CD4-positive, alpha-beta memory T cell (primary cell): ENCODE measurements around the gene EFCAB11. TPM values are rescaled to one million over a fixed set of nuclear protein-coding genes. Genes with fewer than 3 reads are reported as not detected.

Source experiments
- CTCF ChIA-PET: fragments of 350-600 bp; sonication (Branson Sonifier 250); formaldehyde crosslinking; loops from one replicate; lab custom pipeline; 2021; ENCODE audit warnings: inconsistent platforms; ENCODE audit not compliant: partially characterized antibody; lab: Charles Lee
- POLR2A ChIA-PET: fragments of 350-600 bp; sonication (Branson Sonifier 250); formaldehyde crosslinking; loops from one replicate; lab custom pipeline; 2021; ENCODE audit not compliant: partially characterized antibody; lab: Charles Lee
- DNase-seq, 5 donors: peaks; one replicate each; pipeline versions ENCODE4 v3.0.0 to v3.0.0-alpha.2; 2020 to 2022; ENCODE audit warnings: mixed read lengths in 1 of 5
- H3K27ac ChIP-seq: one replicate; pipeline ENCODE4 v1.7.0; 2013; ENCODE audit warnings: low read depth, low read length
- H3K27me3 ChIP-seq: 2 replicates; pipeline ENCODE4 v1.7.0; 2013; ENCODE audit warnings: mild to moderate bottlenecking, low read length, moderate library complexity; ENCODE audit not compliant: insufficient read depth
- H3K36me3 ChIP-seq: 2 replicates; pipeline ENCODE4 v1.7.0; 2013; ENCODE audit warnings: mild to moderate bottlenecking, low read length, moderate library complexity; ENCODE audit not compliant: insufficient read depth
- H3K4me1 ChIP-seq: 2 replicates; pipeline ENCODE4 v1.7.0; 2013; ENCODE audit warnings: mild to moderate bottlenecking, low read length, moderate library complexity; ENCODE audit not compliant: insufficient read depth
- H3K4me3 ChIP-seq, 2 donors: one replicate each; pipeline ENCODE4 v1.7.0; 2013; ENCODE audit warnings: low read length in 2 of 2, mild to moderate bottlenecking in 1 of 2
- H3K9me3 ChIP-seq, 2 donors: one replicate each; pipeline ENCODE4 v1.7.0; 2013; ENCODE audit warnings: low read length in 2 of 2, control low read depth in 1 of 2; ENCODE audit not compliant: control insufficient read depth in 1 of 2
- H3K27ac Mint-ChIP-seq, 7 donors: one replicate each; pipeline ENCODE4 v1.8.0; 2020 to 2021; ENCODE audit warnings: mixed read lengths in 7 of 7, mild to moderate bottlenecking in 6 of 7, inconsistent platforms in 3 of 7, moderate library complexity in 3 of 7
- H3K27me3 Mint-ChIP-seq, 2 donors: one replicate each; pipeline ENCODE4 v1.8.0; 2020 to 2021; ENCODE audit warnings: mixed read lengths in 2 of 2
- H3K36me3 Mint-ChIP-seq, 2 donors: one replicate each; pipeline ENCODE4 v1.8.0; 2020 to 2021; ENCODE audit warnings: mixed read lengths in 2 of 2, inconsistent platforms in 1 of 2, mild to moderate bottlenecking in 1 of 2
- H3K4me1 Mint-ChIP-seq, 4 donors: one replicate each; pipeline ENCODE4 v1.8.0; 2020 to 2021; ENCODE audit warnings: mixed read lengths in 4 of 4, mild to moderate bottlenecking in 1 of 4
- H3K4me3 Mint-ChIP-seq, 8 donors: one replicate each; pipeline ENCODE4 v1.8.0; 2020 to 2021; ENCODE audit warnings: mixed read lengths in 8 of 8, mild to moderate bottlenecking in 7 of 8, moderate library complexity in 6 of 8, inconsistent platforms in 3 of 8
- H3K9me3 Mint-ChIP-seq, 8 donors: one replicate each; pipeline ENCODE4 v1.8.0; 2020 to 2021; ENCODE audit warnings: mixed read lengths in 8 of 8, mild to moderate bottlenecking in 5 of 8, inconsistent platforms in 3 of 8, moderate library complexity in 1 of 8
- intact Hi-C: fragments of 100-400 bp; cut with micrococcal nuclease; formaldehyde crosslinking; loops from one replicate; pipeline ENCODE4 v1.15.1; 2023
- polyA plus RNA-seq, 2 donors: library from polyadenylated mRNA; unstranded; fragments of 300-500 nt; fragmentation: Illumina TruSeq; gene quantifications; one replicate each; pipeline ENCODE4 v1.2.3, GENCODE V29; 2021
- total RNA-seq, 2 experiments: library from RNA; stranded (reverse); gene quantifications; one replicate each; pipeline ENCODE4 v1.2.3, GENCODE V29; 2021

EFCAB11 gene
- total and polyA plus RNA-seq, 4 experiments from 2014 or later: 0.36 to 2.6 (median 1.9) TPM

GRCh38 chr14:89924268-89924667 is 30.3 kb downstream of the EFCAB11 start:
- no peaks in the 10 kb centered on the region for H3K36me3 Mint-ChIP-seq

GRCh38 chr14:89922031-89922907 is 32.3 kb downstream of the EFCAB11 start:
- no peaks in the 10 kb centered on the region for H3K27me3 ChIP-seq
- no peaks in the 10 kb centered on the region for H3K9me3 ChIP-seq
- Mint-ChIP-seq H3K4me3 (no peak overlapping the region), H3K36me3 (no peaks in the 10 kb centered on the region), H3K27ac (peak overlapping the region in 1 of 7 donors; percentile 21), H3K9me3 (no peaks in the 10 kb centered on the region), H3K27me3 (no peaks in the 10 kb centered on the region), H3K4me1 (no peaks in the 10 kb centered on the region)
- no peaks in the 10 kb centered on the region for H3K4me1 ChIP-seq
- POLR2A ChIA-PET: no interaction called here
- intact Hi-C loops: no loop called here
- DNase-seq: no peak
- H3K27ac ChIP-seq: no peak overlapping the region
- no peak overlapping the region for H3K4me3 ChIP-seq
- H3K36me3 ChIP-seq: no peaks in the 10 kb centered on the region
- CTCF ChIA-PET: interaction anchor here (1.0 to 4.3 kb wide), 2 partner anchors 745 to 894 kb away, joined by 6 to 21 read pairs; no protein-coding TSS in a partner anchor

More at GRCh38 chr14:89924268-89924667, 30.3 kb downstream of the EFCAB11 start:
- no peak overlapping the region for H3K27ac ChIP-seq
- no peak overlapping the region for H3K4me3 ChIP-seq
- Mint-ChIP-seq H3K9me3 (no peaks in the 10 kb centered on the region), H3K27ac (no peak overlapping the region), H3K4me3 (no peak overlapping the region), H3K4me1 (no peaks in the 10 kb centered on the region), H3K27me3 (no peaks in the 10 kb centered on the region)
- no peak for DNase-seq
- CTCF ChIA-PET: interaction anchor here (1.4 kb wide), 1 partner anchor 14 kb away, joined by 3 read pairs; no protein-coding TSS in a partner anchor
- H3K36me3 ChIP-seq: no peaks in the 10 kb centered on the region
- POLR2A ChIA-PET: no interaction called here
- H3K27me3 ChIP-seq: no peaks in the 10 kb centered on the region
- H3K4me1 ChIP-seq: no peaks in the 10 kb centered on the region
- intact Hi-C loops: no loop called here
- no peaks in the 10 kb centered on the region for H3K9me3 ChIP-seq

DNA sequence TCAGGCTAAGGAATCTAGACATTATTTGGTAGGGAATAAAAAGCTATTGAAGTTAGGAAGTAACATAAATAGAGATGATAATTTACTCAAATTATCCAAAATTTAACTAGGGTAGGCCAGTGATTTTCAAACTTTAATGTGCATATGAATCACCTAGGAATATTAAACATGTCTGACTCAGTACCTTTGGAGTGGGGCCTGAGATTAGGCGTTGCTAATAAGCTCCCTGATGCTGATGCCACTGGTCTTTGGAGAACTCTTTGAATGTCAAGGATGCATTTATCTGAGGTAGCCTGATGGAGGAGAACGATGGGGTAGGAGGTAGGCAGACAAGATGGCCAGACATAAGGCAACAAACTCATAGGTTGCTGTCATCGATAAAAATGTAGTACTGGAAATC is 33.2 kb downstream of the EFCAB11 start:
- no peaks in the 10 kb centered on the region for H3K4me1 ChIP-seq
- H3K9me3 Mint-ChIP-seq: no peaks in the 10 kb centered on the region
- no peaks in the 10 kb centered on the region for H3K27me3 ChIP-seq
- H3K36me3 Mint-ChIP-seq: no peaks in the 10 kb centered on the region
- DNase-seq: no peak
- H3K4me1 Mint-ChIP-seq: no peaks in the 10 kb centered on the region
- H3K27ac ChIP-seq: no peak overlapping the region
- ChIA-PET CTCF (interaction anchor here (4.3 kb wide), 1 partner anchor 894 kb away, joined by 21 read pairs; no protein-coding TSS in a partner anchor), POLR2A (no interaction called here)
- H3K27ac Mint-ChIP-seq: no peak overlapping the region
- H3K4me3 ChIP-seq: no peak overlapping the region
- H3K4me3 Mint-ChIP-seq: no peak overlapping the region
- intact Hi-C loops: no loop called here
- no peaks in the 10 kb centered on the region for H3K9me3 ChIP-seq
- H3K36me3 ChIP-seq: no peaks in the 10 kb centered on the region
- H3K27me3 Mint-ChIP-seq: peaks cover 0 to 1% of the 10 kb centered on the region in 2 donors

DNA sequence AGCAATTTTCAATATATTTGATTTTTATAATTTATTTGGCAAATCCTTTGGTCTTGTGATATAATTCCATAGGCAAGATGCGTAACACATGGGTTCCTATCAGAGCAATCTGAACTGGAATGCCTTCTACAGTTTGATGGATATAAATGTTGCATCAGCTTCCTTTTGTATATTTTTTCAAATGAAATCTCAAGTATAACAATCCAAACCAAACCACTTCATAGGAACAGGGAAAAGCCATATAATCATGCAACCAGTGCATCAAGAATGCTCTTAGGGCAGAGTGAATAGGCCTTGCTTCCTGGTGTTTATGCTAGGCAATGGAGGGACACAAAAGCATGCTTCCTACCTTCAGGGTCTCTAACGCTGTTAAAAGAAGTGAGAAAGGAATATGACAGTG is 34.5 kb downstream of the EFCAB11 start:
- Mint-ChIP-seq H3K27ac (no peak overlapping the region), H3K4me1 (peaks cover 0 to 3% (median 2%) of the 10 kb centered on the region in 4 donors), H3K4me3 (no peak overlapping the region), H3K9me3 (no peaks in the 10 kb centered on the region), H3K27me3 (peaks cover 0 to 1% of the 10 kb centered on the region in 2 donors), H3K36me3 (no peaks in the 10 kb centered on the region)
- Histone ChIP-seq H3K27ac (no peak overlapping the region), H3K9me3 (no peaks in the 10 kb centered on the region), H3K36me3 (no peaks in the 10 kb centered on the region), H3K27me3 (no peaks in the 10 kb centered on the region), H3K4me1 (peaks cover 2% of the 10 kb centered on the region), H3K4me3 (no peak overlapping the region)
- CTCF ChIA-PET: interaction anchor here (4.3 kb wide), 1 partner anchor 892 kb away, joined by 21 read pairs; no protein-coding TSS in a partner anchor
- intact Hi-C loops: no loop called here
- DNase-seq: no peak
- POLR2A ChIA-PET: no interaction called here

DNA sequence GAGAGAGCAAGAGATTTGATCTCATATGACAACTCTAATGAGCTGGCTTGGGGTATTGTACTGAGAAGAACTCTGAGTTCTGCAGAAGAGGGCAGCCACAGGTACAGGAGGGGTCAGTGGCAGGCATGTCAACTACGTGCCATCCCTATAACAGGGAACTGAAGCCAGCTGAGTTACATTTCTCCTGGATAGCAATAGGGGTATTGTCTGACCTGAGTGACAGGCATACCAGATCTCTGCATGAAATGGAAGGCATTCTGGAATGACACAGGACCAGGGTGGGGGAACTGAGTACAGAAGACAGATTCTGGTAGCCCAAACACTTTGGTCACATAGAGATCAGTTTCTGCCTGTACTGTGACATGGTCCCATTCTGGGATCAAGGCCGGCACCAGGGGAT is 35.8 kb downstream of the EFCAB11 start:
- no peaks in the 10 kb centered on the region for H3K9me3 ChIP-seq
- peaks cover 4% of the 10 kb centered on the region for H3K4me1 ChIP-seq
- no peaks in the 10 kb centered on the region for H3K36me3 ChIP-seq
- H3K4me3 Mint-ChIP-seq: peak overlapping the region in 1 of 8 donors; percentile 38
- H3K4me1 Mint-ChIP-seq: peaks cover 0 to 4% (median 3%) of the 10 kb centered on the region in 4 donors
- H3K9me3 Mint-ChIP-seq: no peaks in the 10 kb centered on the region
- DNase-seq: no peak
- H3K27ac ChIP-seq: no peak overlapping the region
- H3K36me3 Mint-ChIP-seq: no peaks in the 10 kb centered on the region
- no peaks in the 10 kb centered on the region for H3K27me3 ChIP-seq
- H3K27me3 Mint-ChIP-seq: peaks cover 0 to 3% of the 10 kb centered on the region in 2 donors
- POLR2A ChIA-PET: no interaction called here
- H3K4me3 ChIP-seq: no peak overlapping the region
- peak overlapping the region in 1 of 7 donors; percentile 21 for H3K27ac Mint-ChIP-seq
- intact Hi-C loops: no loop called here
- CTCF ChIA-PET: no interaction called here

DNA sequence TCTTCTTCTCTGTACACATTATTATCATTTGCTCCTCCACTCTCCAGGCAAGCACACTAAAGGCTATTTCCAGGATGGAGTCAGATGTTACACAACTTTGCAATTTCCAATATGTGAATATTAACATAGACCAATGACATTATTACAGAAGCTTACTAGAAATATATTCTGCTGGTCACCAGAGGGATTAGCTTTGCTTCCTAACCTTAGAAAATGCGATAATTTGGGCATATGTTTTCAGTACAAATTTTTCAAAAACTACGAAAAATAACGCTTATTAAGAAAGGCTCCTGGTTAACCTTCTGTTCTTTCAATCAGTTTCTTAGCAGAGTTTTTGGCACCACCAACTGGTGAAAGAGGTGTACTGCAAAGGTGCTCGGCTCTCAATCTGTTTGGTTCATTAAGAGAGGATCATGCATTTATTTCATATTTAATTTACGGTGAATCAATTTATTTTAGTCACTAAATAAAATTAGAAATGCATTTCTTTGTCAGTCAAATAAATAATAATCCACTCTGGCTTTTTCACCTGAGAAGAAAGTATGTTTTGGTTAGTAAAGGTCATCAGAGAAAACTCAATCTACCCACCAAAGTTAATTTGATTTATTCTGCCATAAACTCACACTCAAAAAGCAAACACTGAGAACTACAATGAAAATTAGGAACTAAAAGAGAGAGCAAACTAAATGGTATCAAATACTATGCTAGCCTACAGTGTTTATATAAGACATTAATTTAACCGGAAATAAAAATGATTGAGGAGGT is 39.2 kb downstream of the EFCAB11 start:
- Mint-ChIP-seq H3K36me3 (no peaks in the 10 kb centered on the region), H3K4me3 (no peak overlapping the region), H3K27ac (peak overlapping the region in 1 of 7 donors; percentile 19), H3K4me1 (peaks cover 0 to 4% (median 3%) of the 10 kb centered on the region in 4 donors), H3K9me3 (no peaks in the 10 kb centered on the region), H3K27me3 (peaks cover 4% of the 10 kb centered on the region in 2 donors)
- ChIA-PET POLR2A (no interaction called here), CTCF (interaction anchor here (0.6 to 5.6 kb wide), 8 partner anchors 22 to 887 kb away, joined by 3 to 31 read pairs (median 4); no protein-coding TSS in a partner anchor)
- peak; percentile 53 to 69 (median 63) for DNase-seq
- intact Hi-C loops: loop anchor here (1.0 to 2.0 kb wide), 7 partner anchors 148 to 1422 kb away; partner anchors contain the start of gene FOXN3
- no peak overlapping the region for H3K27ac ChIP-seq
- H3K9me3 ChIP-seq: no peaks in the 10 kb centered on the region
- H3K36me3 ChIP-seq: no peaks in the 10 kb centered on the region
- no peaks in the 10 kb centered on the region for H3K27me3 ChIP-seq
- no peak overlapping the region for H3K4me3 ChIP-seq
- peaks cover 4% of the 10 kb centered on the region for H3K4me1 ChIP-seq
